Thyroid gland (tissue), 4 donors: Measurements from ENCODE around the gene TRIM41. TPM values are rescaled to one million over a fixed set of nuclear protein-coding genes. Genes with fewer than 3 reads are reported as not detected.

ENCODE experiments used
- DNase-seq, 2 donors: peaks; one replicate each; pipeline ENCODE4 v3.0.0-alpha.2; 2019
- H3K27ac ChIP-seq, 3 donors: fragments of 200-600 bp; sonication (generic); 1 replicate in 2 of 3; 2 replicates in 1 of 3; pipeline ENCODE4 v1.5.1; 2016 to 2019; ENCODE audit warnings: mild to moderate bottlenecking in 1 of 3, moderate library complexity in 1 of 3
- H3K27me3 ChIP-seq: fragments of 200-600 bp; sonication (generic); one replicate; pipeline ENCODE4 v1.5.1; 2019
- H3K36me3 ChIP-seq, 2 donors: fragments of 200-600 bp; sonication (generic); one replicate each; pipeline ENCODE4 v1.5.1; 2016 to 2019
- H3K4me1 ChIP-seq, 2 donors: fragments of 200-600 bp; sonication (generic); one replicate each; pipeline ENCODE4 v1.5.1; 2017 to 2019
- H3K4me3 ChIP-seq, 3 donors: fragments of 200-600 bp; sonication (generic); replicated peaks in 1 of 3; 1 replicate in 2 of 3; 2 replicates in 1 of 3; pipeline ENCODE4 v1.5.1; 2016; ENCODE audit warnings: mild to moderate bottlenecking in 1 of 3
- H3K9me3 ChIP-seq: fragments of 200-600 bp; sonication (generic); one replicate; pipeline ENCODE4 v1.5.1; 2017
- POLR2A ChIP-seq, 2 donors: fragments of 450-650 bp; IDR thresholded peaks; one replicate each; pipeline ENCODE4 v1.6.1; 2017; ENCODE audit warnings: antibody characterized with exemption in 2 of 2, mild to moderate bottlenecking in 2 of 2, moderate library complexity in 1 of 2
- WGBS, 2 donors: methylation state at CpG; one replicate each; pipeline ENCODE4 v1.1.5; 2017; 5-methylcytosine and 5-hydroxymethylcytosine counted together
- intact Hi-C: fragments of 100-400 bp; cut with DNase I; formaldehyde crosslinking; loops from one replicate; pipeline ENCODE4 v1.15.1; 2023
- total RNA-seq, 4 donors: library from RNA; depleted of rRNA; stranded (reverse); fragments of >200 nt; gene quantifications; one replicate each; pipeline ENCODE4 v1.2.3, GENCODE V29; 2016
- TF ChIP-seq, protein P1 (sequence below), 6 experiments: fragments of 200-600 bp in 3 of 6; fragments of 450-650 bp in 3 of 6; sonication (generic) in 3 of 6; IDR thresholded peaks; one replicate each; pipeline ENCODE4 v1.5.1; 2016 to 2019; ENCODE audit warnings: antibody characterized with exemption in 6 of 6, mild to moderate bottlenecking in 2 of 6, inconsistent platforms in 1 of 6, moderate library complexity in 1 of 6

TRIM41 gene
- total RNA-seq, 4 donors from 2014 or later = 18.8 to 31.1 (median 22.8) TPM

GRCh38 chr5:181217111-181217802 lies 5.8 kb upstream of the TRIM41 start:
- intact Hi-C loops = no loop called here
- Histone ChIP-seq H3K27ac (peak overlapping the region in 2 of 3 donors; percentile 63 to 70), H3K9me3 (no peaks in the 10 kb centered on the region), H3K4me1 (peaks cover 8 to 20% of the 10 kb centered on the region in 2 donors), H3K36me3 (no peaks in the 10 kb centered on the region), H3K4me3 (peak overlapping the region in 1 of 3 donors; percentile 30), H3K27me3 (no peaks in the 10 kb centered on the region)
- TF ChIP-seq POLR2A (IDR thresholded peaks at IDR 0.05) = no peak
- TF ChIP-seq, protein P1, sequence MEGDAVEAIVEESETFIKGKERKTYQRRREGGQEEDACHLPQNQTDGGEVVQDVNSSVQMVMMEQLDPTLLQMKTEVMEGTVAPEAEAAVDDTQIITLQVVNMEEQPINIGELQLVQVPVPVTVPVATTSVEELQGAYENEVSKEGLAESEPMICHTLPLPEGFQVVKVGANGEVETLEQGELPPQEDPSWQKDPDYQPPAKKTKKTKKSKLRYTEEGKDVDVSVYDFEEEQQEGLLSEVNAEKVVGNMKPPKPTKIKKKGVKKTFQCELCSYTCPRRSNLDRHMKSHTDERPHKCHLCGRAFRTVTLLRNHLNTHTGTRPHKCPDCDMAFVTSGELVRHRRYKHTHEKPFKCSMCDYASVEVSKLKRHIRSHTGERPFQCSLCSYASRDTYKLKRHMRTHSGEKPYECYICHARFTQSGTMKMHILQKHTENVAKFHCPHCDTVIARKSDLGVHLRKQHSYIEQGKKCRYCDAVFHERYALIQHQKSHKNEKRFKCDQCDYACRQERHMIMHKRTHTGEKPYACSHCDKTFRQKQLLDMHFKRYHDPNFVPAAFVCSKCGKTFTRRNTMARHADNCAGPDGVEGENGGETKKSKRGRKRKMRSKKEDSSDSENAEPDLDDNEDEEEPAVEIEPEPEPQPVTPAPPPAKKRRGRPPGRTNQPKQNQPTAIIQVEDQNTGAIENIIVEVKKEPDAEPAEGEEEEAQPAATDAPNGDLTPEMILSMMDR (IDR thresholded peaks at IDR 0.05) = peak in 2 of 6 experiments; percentile 10 to 25
- DNase-seq = peak; percentile 58 to 60
- WGBS, 2 donors = 1 to 2% methylated on average over 45 to 46 of the region's 46 CpGs

DNA sequence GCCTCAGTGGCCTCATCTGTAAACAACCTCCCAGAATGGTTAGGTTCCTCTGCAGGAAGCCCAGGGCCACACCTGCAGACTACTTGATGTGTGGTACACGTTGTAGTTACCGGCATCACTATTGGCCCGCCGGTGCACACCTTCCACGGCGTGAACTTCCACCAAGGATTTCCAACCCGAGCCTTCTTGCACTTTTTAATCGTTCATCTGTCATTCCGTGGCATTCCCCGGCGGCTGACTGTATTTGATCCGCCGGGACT lies 5.3 kb upstream of the TRIM41 start:
- no peaks in the 10 kb centered on the region for H3K27me3 ChIP-seq
- intact Hi-C loops = no loop called here
- H3K4me3 ChIP-seq = peak overlapping the region in 1 of 3 donors; percentile 30
- peaks cover 8 to 20% of the 10 kb centered on the region in 2 donors for H3K4me1 ChIP-seq
- no peaks in the 10 kb centered on the region for H3K36me3 ChIP-seq
- H3K9me3 ChIP-seq = no peaks in the 10 kb centered on the region
- peak overlapping the region in 2 of 3 donors; percentile 63 to 70 for H3K27ac ChIP-seq
- TF ChIP-seq, protein P1 (IDR thresholded peaks at IDR 0.05) = no peak
- no peak for TF ChIP-seq POLR2A (IDR thresholded peaks at IDR 0.05)
- peak in 1 of 2 donors; percentile 49 for DNase-seq
- 3 to 5% methylated on average over 13 of the region's 13 CpGs for WGBS, 2 donors

- DNase-seq = no peak
- peak overlapping the region in 1 of 3 donors; percentile 63 for H3K27ac ChIP-seq
- no peaks in the 10 kb centered on the region for H3K9me3 ChIP-seq
- peak overlapping the region in 1 of 3 donors; percentile 4 for H3K4me3 ChIP-seq
- H3K27me3 ChIP-seq = no peaks in the 10 kb centered on the region
- peaks cover 8 to 20% of the 10 kb centered on the region in 2 donors for H3K4me1 ChIP-seq
- no peaks in the 10 kb centered on the region for H3K36me3 ChIP-seq
- WGBS, 2 donors = 36 to 40% methylated on average over 10 of the region's 10 CpGs
- intact Hi-C loops = no loop called here
- TF ChIP-seq, protein P1 (IDR thresholded peaks at IDR 0.05) = no peak
- no peak for TF ChIP-seq POLR2A (IDR thresholded peaks at IDR 0.05)
These were observed 4.3 kb upstream of the TRIM41 start for GRCh38 chr5:181218795-181219124.

DNA sequence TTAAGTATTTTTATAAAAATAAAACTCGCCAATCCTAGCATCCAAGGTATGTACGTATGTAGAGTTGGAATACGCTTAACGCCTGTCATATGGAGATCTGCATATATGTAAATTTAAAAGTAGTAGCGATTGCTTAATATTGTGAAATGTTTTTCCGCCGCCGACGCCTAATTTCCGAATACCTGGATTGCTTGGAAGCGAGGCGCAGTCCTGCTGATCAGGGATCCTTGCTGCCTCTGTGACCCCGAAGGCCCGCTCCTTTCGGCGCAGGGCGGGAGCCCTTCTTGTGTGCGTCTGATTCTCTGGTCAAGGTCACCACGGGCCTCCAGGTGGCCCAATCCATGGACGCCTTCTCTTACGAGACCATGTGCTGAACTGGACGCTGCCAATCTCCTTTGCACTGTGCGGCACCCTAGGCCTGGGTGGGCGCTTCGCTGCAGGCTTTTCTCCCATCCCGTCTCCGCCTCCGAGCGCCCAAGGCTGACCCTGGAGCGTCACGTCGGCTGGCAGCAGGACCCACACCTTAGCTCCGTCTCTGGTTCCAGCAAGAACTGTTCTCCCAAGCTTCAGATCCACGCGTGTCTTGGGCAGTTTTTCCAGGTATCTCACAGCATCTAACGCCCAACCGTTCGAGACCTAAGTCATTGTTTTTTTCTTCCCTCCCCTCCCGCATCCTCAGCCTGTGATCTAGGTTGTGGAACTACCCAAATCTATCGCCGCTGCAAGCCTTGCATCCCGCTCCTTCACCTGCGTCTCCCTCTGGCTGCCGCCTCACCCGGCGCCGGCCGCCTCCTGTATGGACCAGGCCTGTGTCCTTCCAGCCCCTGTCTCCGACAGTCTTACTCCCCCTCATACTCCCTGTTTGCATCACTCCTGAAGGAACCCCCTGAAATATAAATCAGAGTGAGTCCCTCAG lies 3.6 kb upstream of the TRIM41 start:
- TF ChIP-seq POLR2A (IDR thresholded peaks at IDR 0.05) = no peak
- TF ChIP-seq, protein P1 (IDR thresholded peaks at IDR 0.05) = no peak
- Histone ChIP-seq H3K27ac (no peak overlapping the region), H3K27me3 (no peaks in the 10 kb centered on the region), H3K4me1 (peaks cover 16 to 26% of the 10 kb centered on the region in 2 donors), H3K9me3 (no peaks in the 10 kb centered on the region), H3K4me3 (no peak overlapping the region), H3K36me3 (no peaks in the 10 kb centered on the region)
- intact Hi-C loops = loop anchor here (5.0 kb wide), 1 partner anchor 32 kb away; no protein-coding TSS in a partner anchor
- WGBS, 2 donors = 63 to 66% methylated on average over 49 of the region's 49 CpGs
- no peak for DNase-seq

DNA sequence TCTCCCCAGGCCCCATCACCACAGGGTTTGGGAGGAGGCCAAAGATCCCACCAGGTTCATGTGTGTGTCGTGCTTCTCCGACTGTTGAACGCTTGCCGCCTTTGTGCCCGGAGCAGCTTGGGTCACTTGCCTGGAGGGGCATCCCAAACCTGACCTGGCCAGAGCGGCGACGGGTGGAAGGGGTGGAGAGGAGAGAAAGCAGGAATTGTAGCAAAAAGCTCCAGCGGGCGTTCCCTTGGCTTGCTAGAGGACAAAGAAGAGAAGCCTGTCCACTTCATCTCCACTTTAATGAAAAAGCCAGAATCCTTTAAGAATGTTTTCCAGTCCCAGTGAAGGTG lies 2.9 kb upstream of the TRIM41 start:
- no peak overlapping the region for H3K4me3 ChIP-seq
- TF ChIP-seq, protein P1 (IDR thresholded peaks at IDR 0.05) = no peak
- TF ChIP-seq POLR2A (IDR thresholded peaks at IDR 0.05) = no peak
- no peaks in the 10 kb centered on the region for H3K9me3 ChIP-seq
- peaks cover 20 to 32% of the 10 kb centered on the region in 2 donors for H3K4me1 ChIP-seq
- no peak overlapping the region for H3K27ac ChIP-seq
- 88 to 89% methylated on average over 10 of the region's 10 CpGs for WGBS, 2 donors
- intact Hi-C loops = loop anchor here (5.0 kb wide), 1 partner anchor 33 kb away; no protein-coding TSS in a partner anchor
- no peaks in the 10 kb centered on the region for H3K27me3 ChIP-seq
- DNase-seq = no peak
- no peaks in the 10 kb centered on the region for H3K36me3 ChIP-seq
